ENCODE results near the gene PLPPR3.

The PLPPR3 gene

DNA sequence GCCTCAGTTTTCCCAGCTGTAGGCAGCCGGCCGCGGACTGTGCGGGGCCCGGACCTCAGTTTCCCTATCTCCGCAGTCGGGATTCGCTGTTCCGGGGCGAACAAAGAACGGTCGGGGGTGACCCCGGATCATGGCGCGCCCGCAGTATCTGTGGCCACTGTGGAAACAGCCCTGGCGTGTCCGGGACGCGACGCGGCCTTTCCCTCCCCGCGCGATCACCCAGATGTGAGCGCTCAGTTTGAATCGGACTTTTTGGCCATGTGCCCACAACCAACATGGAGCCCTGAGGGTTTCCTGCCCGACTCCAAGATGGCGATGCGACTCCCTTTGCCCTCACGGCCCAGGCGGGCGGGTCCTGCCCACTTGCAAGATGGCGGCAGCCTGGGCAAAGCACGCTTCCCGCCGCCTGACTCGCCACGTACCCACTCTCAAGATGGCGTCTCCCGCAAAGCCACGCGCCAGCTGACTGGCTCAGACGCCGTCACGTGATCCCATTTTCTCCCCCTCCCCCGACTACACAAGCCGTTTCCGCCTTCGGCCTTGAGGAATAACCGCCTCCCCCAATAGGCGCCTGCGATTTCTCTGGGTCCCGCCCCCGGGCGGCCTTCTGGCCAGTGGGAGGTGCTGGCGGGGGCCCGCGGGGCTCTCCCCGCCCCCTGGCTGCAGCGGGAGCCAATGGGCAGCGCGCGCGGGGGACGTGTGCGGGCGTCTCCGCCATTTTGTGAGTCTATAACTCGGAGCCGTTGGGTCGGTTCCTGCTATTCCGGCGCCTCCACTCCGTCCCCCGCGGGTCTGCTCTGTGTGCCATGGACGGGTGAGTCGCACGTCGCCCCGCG lies 24.8 kb downstream of the PLPPR3 start, which contains the start of gene PTBP1:
Gene PTBP1, plus strand, starts transcription at position 761 of the 836 bp plus-strand sequence. Its CDS starts 46 bp downstream, at position 807.
- DNase-seq (ENCODE audit: low read depth in 2 of 2): peak; percentile 96 to 97

- no peak for DNase-seq (ENCODE audit: low read depth in 2 of 2)
Observed at GRCh38 chr19:795691-796581, 25.8 kb downstream of the PLPPR3 start.

GRCh38 chr19:795073-795611 lies 26.6 kb downstream of the PLPPR3 start:
- no peak for DNase-seq (ENCODE audit: low read depth in 2 of 2)

GRCh38 chr19:793806-794205 lies 27.9 kb downstream of the PLPPR3 start:
- DNase-seq (ENCODE audit: low read depth in 2 of 2): no peak

- no peak for DNase-seq (ENCODE audit: low read depth in 2 of 2)
Observed at GRCh38 chr19:792306-792885, 29.4 kb downstream of the PLPPR3 start.

DNA sequence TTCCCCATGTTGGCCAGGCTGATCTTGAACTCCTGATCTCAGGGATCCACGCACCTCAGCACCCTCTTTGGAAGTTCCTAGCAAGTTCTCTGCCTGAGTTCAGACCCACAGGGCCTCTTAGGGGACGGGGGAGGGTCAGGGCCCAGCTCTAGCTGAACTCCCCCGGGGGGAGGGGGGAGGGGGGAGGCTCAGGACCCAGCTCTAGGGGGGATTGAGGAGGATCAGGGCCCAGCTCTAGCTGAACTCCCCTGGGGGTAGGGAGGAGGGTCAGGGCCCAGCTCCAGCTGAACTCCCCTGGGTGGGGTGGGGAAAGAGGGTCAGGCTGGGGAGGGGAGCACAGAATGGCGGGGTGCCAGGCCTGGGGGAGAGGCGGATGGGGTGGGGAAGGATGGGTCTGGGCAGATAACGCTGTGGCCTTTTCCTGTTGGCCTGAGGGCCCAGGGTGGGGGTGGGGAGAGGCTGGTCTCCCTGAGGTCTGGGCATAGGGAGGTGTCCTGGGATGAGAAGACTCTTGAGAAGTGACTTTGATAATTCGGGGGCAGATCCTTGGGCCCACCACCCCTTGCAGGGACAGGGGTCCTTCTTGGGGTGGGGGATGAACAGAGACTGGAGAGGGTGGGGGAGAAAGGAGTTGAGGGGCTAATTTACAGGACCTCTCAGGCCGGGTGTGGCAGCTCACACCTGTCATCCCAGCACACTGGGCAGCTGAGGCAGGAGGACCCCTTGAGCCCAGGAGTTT lies 30.0 kb downstream of the PLPPR3 start:
- DNase-seq (ENCODE audit: low read depth in 2 of 2): no peak

GRCh38 chr19:791007-791566 lies 30.7 kb downstream of the PLPPR3 start:
- DNase-seq (ENCODE audit: low read depth in 2 of 2): no peak

- no peak for DNase-seq (ENCODE audit: low read depth in 2 of 2)
Observed at GRCh38 chr19:789701-790060, 32.1 kb downstream of the PLPPR3 start.

- DNase-seq (ENCODE audit: low read depth in 2 of 2): no peak
Observed at GRCh38 chr19:788983-789700, 32.6 kb downstream of the PLPPR3 start.

DNA sequence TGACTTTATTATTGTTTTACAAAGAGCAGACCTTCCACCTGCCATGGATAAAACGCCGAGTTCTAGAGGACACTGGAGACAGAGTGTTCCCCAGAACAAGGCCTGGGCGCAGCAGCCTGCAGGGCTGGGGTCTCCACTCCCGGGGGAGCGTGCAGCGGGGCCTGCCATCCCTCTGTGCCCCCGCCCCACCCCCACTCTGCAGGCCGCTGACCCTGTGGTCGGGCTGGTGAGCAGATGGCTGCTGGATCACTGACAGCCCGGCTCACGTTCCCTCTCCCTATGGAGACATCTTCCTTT lies 33.1 kb downstream of the PLPPR3 start:
- DNase-seq (ENCODE audit: low read depth in 2 of 2): no peak

GRCh38 chr19:787536-787935 lies 34.2 kb downstream of the PLPPR3 start:
- no peak for DNase-seq (ENCODE audit: low read depth in 2 of 2)

DNA sequence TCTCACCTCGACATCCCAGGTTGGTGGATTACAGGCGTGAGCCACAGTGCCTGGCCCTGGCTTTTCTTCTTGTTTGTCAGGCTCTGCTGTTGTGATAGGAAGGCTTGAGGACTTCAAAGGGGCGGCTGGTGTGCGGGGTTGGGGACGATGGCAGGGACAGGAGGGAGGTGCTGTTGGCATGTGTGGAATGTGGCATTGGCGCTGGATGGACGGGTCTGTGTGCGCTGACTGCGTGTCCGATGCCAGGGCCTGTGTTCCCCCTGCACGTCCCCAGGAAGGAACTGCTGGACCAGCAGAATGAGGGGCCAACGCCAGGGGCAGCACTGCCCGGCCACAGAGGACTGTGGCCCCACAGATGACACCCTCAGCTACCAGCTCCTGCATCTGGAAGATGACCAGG lies 37.2 kb downstream of the PLPPR3 start:
- no peak for DNase-seq (ENCODE audit: low read depth in 2 of 2)

- DNase-seq (ENCODE audit: low read depth in 2 of 2): no peak
Observed at GRCh38 chr19:782878-783668, 38.7 kb downstream of the PLPPR3 start.

DNA sequence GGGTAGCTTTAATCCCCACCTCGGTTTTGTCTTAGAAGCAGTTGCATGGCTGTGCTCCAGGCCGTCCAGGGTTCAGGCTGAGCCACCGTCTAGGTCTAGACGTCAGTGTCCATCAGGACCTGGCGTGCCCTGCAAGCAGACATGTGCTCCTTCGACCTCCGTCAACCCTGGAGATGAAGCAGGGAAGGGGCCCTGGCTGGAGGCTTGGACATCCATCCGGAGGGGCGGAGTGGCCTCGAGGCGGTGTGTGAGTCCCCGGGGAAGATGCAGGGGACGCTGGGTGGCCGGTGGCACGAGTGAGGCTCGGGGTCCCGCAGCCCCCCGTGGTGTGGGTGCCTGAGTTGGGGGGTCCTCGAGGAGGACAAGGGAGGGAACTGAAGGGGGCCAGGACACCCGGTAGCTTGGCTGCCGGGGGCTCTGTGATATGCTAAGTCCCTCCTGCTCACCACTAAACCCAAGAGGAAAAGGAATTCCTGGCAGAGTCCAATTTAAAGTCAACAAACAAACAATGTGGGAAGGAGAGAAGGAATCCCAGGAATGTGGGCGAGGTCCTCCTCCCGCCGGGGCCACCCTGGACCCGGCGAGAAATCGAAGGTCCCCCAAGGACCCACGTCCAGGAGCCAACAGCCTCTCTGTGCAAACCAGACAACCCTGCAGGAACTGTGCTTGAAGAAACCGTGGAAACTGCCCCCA lies 39.4 kb downstream of the PLPPR3 start:
- DNase-seq (ENCODE audit: low read depth in 2 of 2): no peak

DNA sequence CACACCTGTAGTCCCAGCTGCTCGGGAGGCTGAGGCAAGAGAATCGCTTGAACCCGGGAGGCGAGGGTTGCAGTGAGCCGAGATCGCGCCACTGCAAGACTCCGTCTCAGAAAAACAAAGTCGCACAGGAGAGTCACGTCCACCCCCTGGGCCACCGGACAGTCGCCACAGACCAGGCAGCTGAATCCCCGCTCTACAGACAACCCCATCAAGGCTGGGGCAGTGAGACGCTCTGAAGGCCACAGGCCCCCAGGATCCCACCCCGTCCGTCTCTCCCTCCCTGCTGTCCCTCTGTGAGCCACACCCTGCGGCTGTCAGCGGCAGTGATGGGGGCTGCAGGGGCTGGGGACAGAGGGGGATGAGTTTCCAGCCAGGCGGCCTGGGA lies 40.0 kb downstream of the PLPPR3 start:
- no peak for DNase-seq (ENCODE audit: low read depth in 2 of 2)

DNA sequence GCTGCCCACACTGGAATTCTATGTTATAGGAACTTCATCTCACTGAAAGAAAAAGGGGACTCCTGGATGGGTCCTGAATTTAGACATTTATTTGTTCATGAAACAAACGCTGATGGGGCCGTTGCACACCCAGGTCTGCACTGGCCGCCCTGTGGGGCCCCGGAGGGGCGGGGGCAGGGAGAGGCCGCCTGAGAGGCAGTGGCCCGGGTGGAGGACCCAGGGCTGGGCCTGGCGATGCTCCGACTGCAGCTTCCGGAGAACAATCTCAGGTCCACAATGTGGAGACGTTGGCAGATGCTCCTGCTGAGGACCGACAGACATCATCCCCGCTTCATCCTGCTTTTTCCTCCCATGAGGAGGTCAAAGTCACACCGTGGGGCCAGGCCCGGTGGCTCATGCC lies 40.8 kb downstream of the PLPPR3 start:
- no peak for DNase-seq (ENCODE audit: low read depth in 2 of 2)

GRCh38 chr19:778910-779653 lies 42.7 kb downstream of the PLPPR3 start:
- DNase-seq (ENCODE audit: low read depth in 2 of 2): no peak

- no peak for DNase-seq (ENCODE audit: low read depth in 2 of 2)
Observed at GRCh38 chr19:776549-776948, 45.2 kb downstream of the PLPPR3 start.
